ENCODE measurements around the gene ANXA6.

The ANXA6 gene

DNA sequence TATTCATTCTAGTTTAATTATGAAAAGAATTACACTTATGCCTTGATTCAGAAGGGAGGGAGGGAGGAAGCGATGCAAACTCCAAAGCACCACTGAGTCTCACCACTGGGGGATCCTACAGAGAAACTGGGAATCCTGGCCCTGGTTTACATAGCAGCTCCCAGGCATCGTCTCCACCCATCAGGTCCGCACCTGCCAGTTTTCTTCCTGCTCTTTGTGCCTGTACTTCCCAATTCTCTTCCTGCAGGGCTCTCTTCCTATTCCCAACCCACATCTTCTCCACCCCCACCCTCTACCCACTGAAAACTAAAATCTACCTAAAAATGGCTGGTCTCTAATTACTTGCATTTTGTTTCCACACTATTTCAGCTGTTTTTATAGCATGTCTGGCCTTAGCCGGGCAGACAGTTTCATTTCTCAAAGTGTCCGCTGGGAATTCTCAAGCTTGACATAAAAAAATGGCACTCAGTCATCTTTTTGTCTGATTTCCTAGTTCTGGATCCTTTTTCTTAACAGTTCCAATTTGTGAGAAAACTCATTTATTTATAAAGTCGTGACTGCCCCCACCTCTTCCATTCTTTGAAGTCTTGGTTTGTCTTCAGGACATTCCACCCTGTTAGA is 75.2 kb downstream of the ANXA6 start:
- DNase-seq (ENCODE audit: low read depth in 2 of 2): no peak

DNA sequence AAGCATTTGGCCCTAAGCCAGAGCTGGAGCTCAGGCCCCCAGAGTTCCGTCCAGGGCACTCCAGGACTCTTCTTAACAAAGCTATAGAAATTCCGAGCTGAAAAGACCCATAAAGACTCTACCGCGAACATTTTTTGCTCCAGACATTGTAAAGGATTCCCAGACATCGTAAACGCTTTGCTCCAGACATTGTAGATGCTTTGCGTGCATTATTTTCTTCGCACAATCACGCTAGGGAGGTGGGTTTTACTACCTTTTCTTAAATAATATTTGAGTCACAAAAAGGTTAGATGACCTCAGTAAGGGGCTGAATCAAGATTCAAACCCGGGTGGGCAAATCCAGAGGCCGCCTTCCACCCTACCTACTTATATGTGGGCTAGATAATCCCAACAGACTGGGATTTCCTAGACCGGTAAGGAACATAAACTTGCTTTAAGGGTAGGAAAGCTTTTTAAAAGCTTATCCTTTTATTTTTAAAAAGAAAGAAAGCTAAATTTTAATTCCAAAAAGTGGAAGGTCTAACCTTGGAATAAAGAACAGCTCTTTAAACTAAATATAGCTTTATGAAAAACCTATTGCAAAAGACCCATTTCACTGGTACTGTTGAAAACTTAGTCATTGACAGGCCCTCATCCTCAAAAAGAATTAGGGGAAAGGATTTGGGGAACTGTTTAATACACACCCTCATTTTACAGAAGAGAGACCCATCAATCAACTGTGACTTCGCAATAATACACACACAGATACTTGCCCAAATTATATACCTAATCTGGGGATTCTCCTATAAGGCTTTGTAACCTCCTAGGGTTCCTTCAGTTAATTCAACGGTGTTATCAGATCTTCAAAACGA is 75.9 kb downstream of the ANXA6 start:
- DNase-seq (ENCODE audit: low read depth in 2 of 2): no peak

DNA sequence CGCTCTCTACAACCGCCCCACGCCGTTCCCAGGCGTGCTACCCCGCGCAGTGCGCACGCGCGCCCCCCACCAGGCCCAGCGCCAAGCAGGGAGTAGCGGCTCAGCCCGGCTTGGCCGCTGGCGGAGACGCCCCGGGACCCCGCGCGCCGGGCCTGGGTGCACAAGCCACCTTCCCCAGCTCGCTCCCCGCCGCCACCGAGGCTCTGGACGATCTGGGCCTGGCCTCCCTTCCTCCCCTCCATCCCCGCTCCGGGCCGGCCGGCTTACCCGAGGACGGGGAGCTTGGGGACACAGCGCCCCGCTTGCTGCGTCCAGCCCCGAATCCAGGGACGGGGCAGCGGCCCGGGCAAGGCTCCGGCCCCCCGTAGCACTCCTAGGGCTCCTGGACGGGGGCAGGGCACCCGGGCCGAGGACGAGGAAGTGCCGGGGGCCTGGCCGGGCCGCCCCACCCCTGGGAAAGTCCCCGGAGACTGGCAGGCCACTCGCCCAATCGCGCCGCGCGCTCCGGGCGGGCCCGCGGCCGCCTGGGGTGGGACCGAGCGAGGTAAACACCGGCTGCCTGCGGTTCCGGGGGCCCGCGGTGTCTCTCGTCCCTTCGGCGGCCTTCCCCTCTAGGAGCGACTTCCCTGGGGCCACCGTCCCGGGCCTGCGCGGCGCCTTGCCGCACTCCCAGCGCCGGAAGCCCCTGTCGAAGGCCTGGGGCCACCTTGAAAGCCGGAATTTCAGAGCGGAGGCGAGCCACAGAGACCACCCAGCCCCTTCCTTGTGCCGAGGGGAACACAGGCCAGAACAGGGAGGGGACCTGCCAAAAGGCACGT is 76.8 kb downstream of the ANXA6 start, which contains the start of gene TNIP1:
Gene TNIP1, minus strand, starts transcription at position 422 of the 818 bp plus-strand sequence. CDS start 15,939 bp downstream, outside the sequence.
- DNase-seq (ENCODE audit: low read depth in 2 of 2): peak; percentile 79 to 91

GRCh38 chr5:151079838-151080612 is 77.6 kb downstream of the ANXA6 start:
- no peak for DNase-seq (ENCODE audit: low read depth in 2 of 2)

GRCh38 chr5:151078490-151079262 is 78.9 kb downstream of the ANXA6 start:
- DNase-seq (ENCODE audit: low read depth in 2 of 2): peak; percentile 46 to 51

- no peak for DNase-seq (ENCODE audit: low read depth in 2 of 2)
Observed at GRCh38 chr5:151077967-151078366, 79.6 kb downstream of the ANXA6 start.

- DNase-seq (ENCODE audit: low read depth in 2 of 2): no peak
Observed at GRCh38 chr5:151077419-151077818, 80.2 kb downstream of the ANXA6 start.

- DNase-seq (ENCODE audit: low read depth in 2 of 2): no peak
Observed at GRCh38 chr5:151076616-151077015, 81.0 kb downstream of the ANXA6 start.

DNA sequence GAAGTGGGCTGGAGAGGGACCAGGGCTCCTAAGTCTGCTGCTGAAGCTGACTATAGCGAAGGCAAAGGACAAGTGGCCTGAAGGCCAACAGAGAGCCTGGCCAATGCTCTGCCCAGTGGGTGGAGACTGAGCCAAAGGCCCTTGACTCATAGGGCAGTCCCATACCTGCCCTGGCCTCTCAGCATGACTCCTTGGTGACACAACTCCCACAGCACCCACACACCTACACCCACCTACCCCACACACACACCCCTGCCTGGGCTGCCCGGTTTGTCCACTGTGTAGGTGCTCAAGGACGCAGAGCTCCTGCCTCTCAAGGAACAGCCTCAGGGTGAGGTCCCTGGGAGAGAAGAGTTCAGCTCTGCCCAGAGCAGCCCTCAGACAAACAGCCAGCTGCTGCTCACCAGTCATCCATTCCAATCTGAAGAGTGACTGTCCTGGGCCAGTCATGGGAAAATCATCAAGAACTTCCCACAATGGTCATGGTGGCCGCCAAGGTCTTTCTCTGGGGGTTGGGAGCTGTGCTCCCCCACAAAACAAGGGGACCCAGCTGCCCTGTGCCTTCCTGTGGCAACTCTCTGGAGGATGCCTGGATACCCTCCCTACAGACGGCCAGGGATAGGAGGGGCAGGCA is 81.8 kb downstream of the ANXA6 start:
- DNase-seq (ENCODE audit: low read depth in 2 of 2): no peak

DNA sequence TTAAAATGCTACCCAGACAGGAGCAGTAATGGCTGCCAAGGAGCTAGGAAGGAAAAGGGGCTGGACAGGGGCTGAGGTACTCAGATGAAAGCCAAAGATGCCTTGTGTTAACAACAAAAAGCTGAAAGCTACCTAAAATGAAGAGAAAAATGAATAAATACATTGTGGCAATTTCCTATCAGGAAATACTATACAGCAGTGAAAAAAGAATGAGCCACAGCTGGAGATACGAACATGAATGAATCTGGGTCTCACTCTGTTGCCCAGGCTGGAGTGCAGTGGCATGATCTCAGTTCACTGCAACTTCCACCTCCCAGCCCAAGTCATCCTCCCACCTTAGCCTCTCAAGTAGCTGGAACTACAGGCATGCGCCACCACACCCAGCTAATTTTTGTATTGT is 83.0 kb downstream of the ANXA6 start:
- DNase-seq (ENCODE audit: low read depth in 2 of 2): no peak

DNA sequence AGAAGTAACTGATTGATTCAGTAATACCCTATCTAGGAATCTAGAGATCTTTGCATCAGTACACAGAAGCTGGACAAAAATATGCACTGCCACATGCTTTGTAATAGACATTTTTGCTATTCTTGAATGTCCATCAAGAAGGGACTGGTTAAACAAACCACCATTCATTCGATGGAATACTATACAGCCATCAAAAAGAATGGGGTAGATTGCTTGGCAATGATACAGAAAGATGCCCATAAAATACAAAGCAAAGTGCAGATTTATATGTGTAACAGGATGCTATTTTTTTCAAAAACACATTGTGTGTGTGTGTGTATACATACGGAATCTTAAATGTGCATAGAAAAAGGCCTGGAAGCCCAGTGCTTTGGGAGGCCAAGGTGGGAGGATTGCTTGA is 84.3 kb downstream of the ANXA6 start:
- DNase-seq (ENCODE audit: low read depth in 2 of 2): no peak

- no peak for DNase-seq (ENCODE audit: low read depth in 2 of 2)
Observed at GRCh38 chr5:151072630-151073025, 85.0 kb downstream of the ANXA6 start.

GRCh38 chr5:151071848-151072629 is 85.5 kb downstream of the ANXA6 start:
- no peak for DNase-seq (ENCODE audit: low read depth in 2 of 2)

DNA sequence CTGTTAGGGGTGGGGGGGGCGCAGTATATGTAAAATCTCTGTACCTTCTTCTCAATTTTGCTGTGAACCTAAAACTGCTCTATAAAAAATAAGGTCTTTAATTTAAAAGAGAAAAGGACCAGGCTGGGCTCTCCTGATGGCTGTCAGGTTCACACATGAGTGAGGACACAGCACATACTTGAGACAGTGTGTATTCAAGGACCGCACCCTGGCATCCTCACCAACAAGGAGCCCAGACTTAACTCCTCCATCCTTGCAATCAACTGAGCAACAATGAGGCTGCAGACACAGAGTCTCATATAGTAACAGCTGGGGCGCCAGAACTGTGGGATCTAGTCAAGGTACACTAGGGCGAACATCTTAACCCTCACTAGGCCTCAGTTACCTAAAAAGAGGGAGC is 86.6 kb downstream of the ANXA6 start:
- DNase-seq (ENCODE audit: low read depth in 2 of 2): no peak

GRCh38 chr5:151070449-151070848 is 87.1 kb downstream of the ANXA6 start:
- no peak for DNase-seq (ENCODE audit: low read depth in 2 of 2)

DNA sequence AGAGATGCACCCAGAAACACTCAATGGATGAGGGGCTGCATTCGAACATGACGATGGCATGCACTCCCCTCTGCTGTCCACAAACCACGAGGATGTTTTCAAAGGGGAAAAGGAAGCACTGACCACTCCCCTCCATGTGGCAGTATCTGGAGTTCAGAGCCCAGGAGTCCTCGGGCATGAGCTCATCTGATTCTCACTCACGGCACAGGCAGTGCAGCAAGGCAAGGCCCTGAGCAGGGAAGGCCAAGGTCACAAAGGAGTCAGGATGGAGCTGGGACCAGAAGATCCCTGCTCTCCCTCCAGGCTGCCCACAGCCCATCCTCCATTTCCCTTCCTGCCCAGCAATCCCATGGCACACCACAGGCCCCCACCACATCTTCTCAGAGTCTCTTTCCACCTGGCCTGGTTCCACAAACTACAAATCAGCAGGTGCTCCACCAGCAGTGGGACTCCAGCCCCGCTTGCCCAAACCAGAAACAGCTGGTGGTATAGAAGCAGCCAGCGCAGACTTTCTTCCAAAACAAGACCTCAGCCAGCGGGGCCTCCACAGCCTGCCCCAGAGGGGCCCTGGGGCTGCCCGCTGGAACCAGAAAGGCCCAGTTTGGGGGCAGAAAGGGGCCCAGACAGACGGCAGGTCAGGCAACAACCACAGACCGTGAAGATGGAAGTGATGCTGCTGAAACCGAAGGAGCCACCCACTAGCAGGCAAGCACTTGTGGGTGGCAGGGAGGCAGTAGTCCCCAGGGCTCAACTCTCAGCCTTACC is 89.0 kb downstream of the ANXA6 start:
- no peak for DNase-seq (ENCODE audit: low read depth in 2 of 2)

GRCh38 chr5:151067632-151068432 is 89.7 kb downstream of the ANXA6 start:
- DNase-seq (ENCODE audit: low read depth in 2 of 2): no peak

- no peak for DNase-seq (ENCODE audit: low read depth in 2 of 2)
Observed at GRCh38 chr5:151066920-151067319, 90.7 kb downstream of the ANXA6 start.

All from stimulated activated CD8-positive, alpha-beta memory T cell treated with anti-CD3 and anti-CD28 coated beads, Interleukin-15, amount 100 ng/mL, for 4 hours (primary cell).